IMR-90 (cell line): Measurements from ENCODE around the gene MPPED2. TPM values are rescaled to one million over a fixed set of nuclear protein-coding genes. Genes with fewer than 3 reads are reported as not detected.

Source experiments
- ATAC-seq: fragments of 200-7000 bp; cut with Tn5 transposase; 2 replicates; pipeline ENCODE4 v1.9.1; 2020; ENCODE audit warnings: low read depth, mild to moderate bottlenecking, moderate library complexity
- BruUV-seq: library from RNA; stranded (reverse); fragments of 400-500 nt; replicated peaks from 2 replicates; lab custom pipeline; 2021; lab: Mats Ljungman, UMichigan
- CTCF ChIA-PET: fragments of 300-600 bp; formaldehyde crosslinking; extraction: SDS; loops from one replicate; lab custom pipeline; 2021; ENCODE audit warnings: antibody characterized with exemption; lab: Yijun Ruan, JAX
- POLR2A ChIA-PET: fragments of 300-600 bp; sonication (Branson Sonifier 250); formaldehyde crosslinking; loops from one replicate; lab custom pipeline; 2022; ENCODE audit warnings: antibody characterized with exemption; ENCODE audit not compliant: unreplicated experiment; lab: Charles Lee
- DNase-seq: peaks from one replicate; pipeline ENCODE4 v3.0.0; 2013
- H2AFZ ChIP-seq: replicated peaks from 2 replicates; pipeline ENCODE3; 2013; ENCODE audit warnings: low read length, mild to moderate bottlenecking; ENCODE audit not compliant: poor library complexity
- H2AK5ac ChIP-seq: 2 replicates; pipeline ENCODE4 v1.6.1; 2013; ENCODE audit warnings: low read depth, low read length, inconsistent platforms
- H2AK9ac ChIP-seq: replicated peaks from 2 replicates; pipeline ENCODE3; 2013; ENCODE audit warnings: mild to moderate bottlenecking, low read depth, low read length, moderate library complexity; ENCODE audit not compliant: poor library complexity
- H2BK120ac ChIP-seq: 2 replicates; pipeline ENCODE4 v1.6.1; 2013; ENCODE audit warnings: low read depth, low read length, inconsistent platforms
- H2BK15ac ChIP-seq: 3 replicates; pipeline ENCODE4 v1.6.1; 2013; ENCODE audit warnings: low read depth, low read length, inconsistent platforms
- H2BK20ac ChIP-seq: 2 replicates; pipeline ENCODE4 v1.6.1; 2013; ENCODE audit warnings: low read depth, mild to moderate bottlenecking, inconsistent platforms, low read length, moderate library complexity
- H2BK5ac ChIP-seq: 2 replicates; pipeline ENCODE4 v1.6.1; 2013; ENCODE audit warnings: mild to moderate bottlenecking, low read depth, low read length, inconsistent platforms; ENCODE audit not compliant: poor library complexity, severe bottlenecking
- H3K14ac ChIP-seq: replicated peaks from 2 replicates; pipeline ENCODE4 v1.6.1; 2013; ENCODE audit warnings: low read depth, low read length, inconsistent platforms
- H3K18ac ChIP-seq: 2 replicates; pipeline ENCODE4 v1.6.1; 2013; ENCODE audit warnings: low read depth, low read length, control low read depth
- H3K23ac ChIP-seq: 2 replicates; pipeline ENCODE4 v1.6.1; 2013; ENCODE audit warnings: low read depth, low read length, inconsistent platforms
- H3K27ac ChIP-seq: 2 replicates; pipeline ENCODE4 v1.5.1; 2013; ENCODE audit warnings: mild to moderate bottlenecking, control low read depth, low read length; ENCODE audit not compliant: insufficient read depth
- H3K27me3 ChIP-seq: 2 replicates; pipeline ENCODE4 v1.6.1; 2013; ENCODE audit warnings: low read length; ENCODE audit not compliant: control insufficient read depth, insufficient read depth
- H3K36me3 ChIP-seq: 2 replicates; pipeline ENCODE4 v1.6.1; 2013; ENCODE audit warnings: low read length, mixed read lengths; ENCODE audit not compliant: control insufficient read depth, insufficient read depth
- H3K4ac ChIP-seq: 2 replicates; pipeline ENCODE4 v1.6.1; 2013; ENCODE audit warnings: low read depth, low read length, inconsistent platforms
- H3K4me1 ChIP-seq: 2 replicates; pipeline ENCODE4 v1.6.1; 2013; ENCODE audit warnings: low read length, mixed read lengths; ENCODE audit not compliant: control insufficient read depth, insufficient read depth
- H3K4me2 ChIP-seq: 2 replicates; pipeline ENCODE4 v1.6.1; 2013; ENCODE audit warnings: low read depth, mild to moderate bottlenecking, control low read depth, low read length, moderate library complexity
- H3K4me3 ChIP-seq: 2 replicates; pipeline ENCODE4 v1.5.1; 2013; ENCODE audit warnings: low read depth, mild to moderate bottlenecking, control low read depth, low read length, moderate library complexity; ENCODE audit not compliant: insufficient read depth
- H3K56ac ChIP-seq: 2 replicates; pipeline ENCODE4 v1.6.1; 2013; ENCODE audit warnings: low read length, inconsistent platforms; ENCODE audit not compliant: insufficient read depth; ENCODE audit errors: extremely low read depth
- H3K79me1 ChIP-seq, 2 experiments: 2 replicates each; pipeline ENCODE4 v1.6.1; 2013; ENCODE audit warnings: low read length in 2 of 2, inconsistent platforms in 1 of 2, low read depth in 1 of 2
- H3K9ac ChIP-seq: 2 replicates; pipeline ENCODE4 v1.6.1; 2013; ENCODE audit warnings: low read depth, low read length, control low read depth
- H3K9me1 ChIP-seq: 2 replicates; pipeline ENCODE4 v1.6.1; 2013; ENCODE audit warnings: low read length, inconsistent platforms; ENCODE audit not compliant: insufficient read depth
- H3K9me3 ChIP-seq: 2 replicates; pipeline ENCODE4 v1.6.1; 2013; ENCODE audit warnings: low read length; ENCODE audit not compliant: control insufficient read depth, insufficient read depth
- H4K20me1 ChIP-seq: 2 replicates; pipeline ENCODE4 v1.6.1; 2013; ENCODE audit warnings: low read length, inconsistent platforms; ENCODE audit not compliant: insufficient read depth
- H4K5ac ChIP-seq: 2 replicates; pipeline ENCODE4 v1.6.1; 2013; ENCODE audit warnings: mild to moderate bottlenecking, low read depth, low read length, control low read depth
- H4K8ac ChIP-seq, 2 experiments: 2 replicates each; pipeline ENCODE4 v1.6.1; 2013; ENCODE audit warnings: low read depth in 2 of 2, low read length in 2 of 2, control low read depth in 1 of 2, inconsistent platforms in 1 of 2
- H4K91ac ChIP-seq: 2 replicates; pipeline ENCODE4 v1.6.1; 2013; ENCODE audit warnings: low read depth, low read length, inconsistent platforms; ENCODE audit not compliant: insufficient read depth
- CEBPB ChIP-seq: IDR thresholded peaks from 2 replicates; pipeline ENCODE4 v1.6.1; 2012; ENCODE audit warnings: low read depth, low read length, improper control_type of control experiment
- NFE2L2 ChIP-seq: fragments of 150-350 bp; IDR thresholded peaks from 2 replicates; pipeline ENCODE4 v1.6.1; 2016; ENCODE audit warnings: low read depth, mild to moderate bottlenecking, low read length
- POLR2A ChIP-seq: IDR thresholded peaks from 2 replicates; pipeline ENCODE4 v1.6.1; 2012; ENCODE audit warnings: mild to moderate bottlenecking, low read depth, low read length
- WGBS, 2 experiments: methylation state at CpG; one replicate each; pipeline versions ENCODE4 v1.1.5 to v1.1.7; 2013; ENCODE audit warnings: missing lambda C conversion rate in 2 of 2; ENCODE audit not compliant: insufficient read length in 1 of 2; ENCODE audit errors: extremely low coverage in 2 of 2; 5-methylcytosine and 5-hydroxymethylcytosine counted together
- dilution Hi-C: fragments of 300-500 bp; cut with HindIII; formaldehyde crosslinking; loops from one replicate; pipeline ENCODE4 v1.14.3; 2018; ENCODE audit warnings: low sequenced_read_pairs; ENCODE audit not compliant: unreplicated experiment
- in situ Hi-C: fragments of 300-500 bp; cut with MboI; formaldehyde crosslinking; loops from 3 replicates; pipeline ENCODE4 v1.14.3; 2019; ENCODE audit warnings: low sequenced_read_pairs, inconsistent platforms, mixed read lengths
- intact Hi-C: fragments of 100-400 bp; cut with micrococcal nuclease; formaldehyde crosslinking; loops from 2 replicates; pipeline ENCODE4 v1.10.0; 2022
- polyA plus RNA-seq, 3 experiments: library from polyadenylated mRNA; depleted of rRNA; stranded (reverse); fragments of >200 nt; gene quantifications; 2 replicates each; pipeline ENCODE4 v1.2.3, GENCODE V29; 2012; ENCODE audit warnings: low replicate concordance in 1 of 3
- total RNA-seq: library from RNA; depleted of rRNA; stranded (reverse); fragments of >200 nt; gene quantifications from 2 replicates; pipeline ENCODE4 v1.2.3, GENCODE V29; 2012

Gene MPPED2
- total and polyA plus RNA-seq, 2 of the 4 experiments (the other 2 are of a cell fraction), result 0.10 TPM; not detected in 1

DNA sequence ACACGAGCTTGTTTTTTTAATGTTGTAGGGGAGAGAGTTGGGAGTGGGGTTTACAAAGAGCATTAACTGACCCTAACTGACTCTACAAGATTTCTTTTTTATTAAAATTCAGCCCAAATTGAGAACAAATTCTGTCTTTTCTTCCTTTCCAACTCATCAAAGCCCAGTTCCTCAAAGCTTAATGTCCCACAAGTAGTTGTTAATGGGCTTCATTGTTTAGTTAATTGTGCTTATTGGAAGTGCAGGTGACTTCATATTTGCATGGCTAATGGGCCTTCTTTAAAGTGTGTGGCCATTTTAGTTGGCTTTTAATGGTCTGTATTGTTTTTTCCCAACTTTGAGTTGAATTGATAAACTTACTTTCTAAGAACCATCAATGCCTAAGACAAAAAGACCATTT, 39.8 kb downstream of the MPPED2 start:
- no peak overlapping the region for H3K14ac ChIP-seq
- H3K9ac ChIP-seq, result no peak overlapping the region
- DNase-seq (no peak), ATAC-seq (no peak)
- no peaks in the 10 kb centered on the region for H3K36me3 ChIP-seq
- no peak overlapping the region for H3K4me2 ChIP-seq
- no peak overlapping the region for H2AK5ac ChIP-seq
- H4K8ac ChIP-seq, result no peak overlapping the region
- H2BK120ac ChIP-seq, result no peak overlapping the region
- no peaks in the 10 kb centered on the region for H3K9me3 ChIP-seq
- no peak overlapping the region for H3K23ac ChIP-seq
- H4K5ac ChIP-seq, result no peak overlapping the region
- no peak overlapping the region for H2BK20ac ChIP-seq
- ChIA-PET POLR2A (no interaction called here), CTCF (interaction anchor here (0.9 kb wide), 1 partner anchor 15 kb away, joined by 3 read pairs; no protein-coding TSS in a partner anchor)
- WGBS, 2 experiments, result no CpG with 5 or more reads among the region's 1 CpG
- H3K9me1 ChIP-seq, result no peaks in the 10 kb centered on the region
- BruUV-seq, result no TSS peak
- TF ChIP-seq CEBPB (no peak), NFE2L2 (no peak), POLR2A (no peak)
- dilution Hi-C loops (no loop called here), intact Hi-C loops (no loop called here), in situ Hi-C loops (no loop called here)
- H2AFZ ChIP-seq, result no peak overlapping the region
- no peak overlapping the region for H3K4me3 ChIP-seq
- H3K18ac ChIP-seq, result no peak overlapping the region
- H2BK15ac ChIP-seq, result no peak overlapping the region
- no peak overlapping the region for H2AK9ac ChIP-seq
- no peaks in the 10 kb centered on the region for H3K27me3 ChIP-seq
- no peak overlapping the region for H3K4ac ChIP-seq
- H2BK5ac ChIP-seq, result no peak overlapping the region
- no peak overlapping the region for H4K91ac ChIP-seq
- H3K56ac ChIP-seq, result no peak overlapping the region
- no peaks in the 10 kb centered on the region for H3K79me1 ChIP-seq
- no peak overlapping the region for H3K27ac ChIP-seq
- no peaks in the 10 kb centered on the region for H4K20me1 ChIP-seq
- no peaks in the 10 kb centered on the region for H3K4me1 ChIP-seq
